Bladder microvascular endothelial cell (primary cell): ENCODE data around the gene NYAP2. TPM values are rescaled to one million over a fixed set of nuclear protein-coding genes. Genes with fewer than 3 reads are reported as not detected.

Source experiments
- total RNA-seq: library from RNA; depleted of rRNA; stranded (reverse); fragments of >200 nt; gene quantifications from 2 replicates; pipeline ENCODE4 v1.2.3, GENCODE V29; 2014

NYAP2 gene
- total RNA-seq: not detected in 2 replicates

GRCh38 chr2:225399504-225399903, at the start of gene NYAP2:
NYAP2 (plus strand) TSS chr2:225399710; CDS start chr2:225408881, 9,171 bp downstream.

